ENCODE results near the gene KLF9.

KLF9 gene

GRCh38 chr9:70429899-70430298 is 15.4 kb upstream of the KLF9 start:
- H3K27me3 ChIP-seq (replicated peaks), result no peaks in the 10 kb centered on the region
- H3K36me3 ChIP-seq (replicated peaks), result no peaks in the 10 kb centered on the region
- TF ChIP-seq, protein P1, sequence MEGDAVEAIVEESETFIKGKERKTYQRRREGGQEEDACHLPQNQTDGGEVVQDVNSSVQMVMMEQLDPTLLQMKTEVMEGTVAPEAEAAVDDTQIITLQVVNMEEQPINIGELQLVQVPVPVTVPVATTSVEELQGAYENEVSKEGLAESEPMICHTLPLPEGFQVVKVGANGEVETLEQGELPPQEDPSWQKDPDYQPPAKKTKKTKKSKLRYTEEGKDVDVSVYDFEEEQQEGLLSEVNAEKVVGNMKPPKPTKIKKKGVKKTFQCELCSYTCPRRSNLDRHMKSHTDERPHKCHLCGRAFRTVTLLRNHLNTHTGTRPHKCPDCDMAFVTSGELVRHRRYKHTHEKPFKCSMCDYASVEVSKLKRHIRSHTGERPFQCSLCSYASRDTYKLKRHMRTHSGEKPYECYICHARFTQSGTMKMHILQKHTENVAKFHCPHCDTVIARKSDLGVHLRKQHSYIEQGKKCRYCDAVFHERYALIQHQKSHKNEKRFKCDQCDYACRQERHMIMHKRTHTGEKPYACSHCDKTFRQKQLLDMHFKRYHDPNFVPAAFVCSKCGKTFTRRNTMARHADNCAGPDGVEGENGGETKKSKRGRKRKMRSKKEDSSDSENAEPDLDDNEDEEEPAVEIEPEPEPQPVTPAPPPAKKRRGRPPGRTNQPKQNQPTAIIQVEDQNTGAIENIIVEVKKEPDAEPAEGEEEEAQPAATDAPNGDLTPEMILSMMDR (IDR thresholded peaks at IDR 0.05; ENCODE audit: low read depth, low read length, missing control alignments), result no peak
- H3K4me3 ChIP-seq (ENCODE audit: low read depth, low read length), result no peak overlapping the region
- no peak overlapping the region for H3K27ac ChIP-seq
- no peak for DNase-seq
- in situ Hi-C loops (cut with HindIII; ENCODE audit: low pct_ligation_motif_present, low sequenced_read_pairs), result no loop called here

DNA sequence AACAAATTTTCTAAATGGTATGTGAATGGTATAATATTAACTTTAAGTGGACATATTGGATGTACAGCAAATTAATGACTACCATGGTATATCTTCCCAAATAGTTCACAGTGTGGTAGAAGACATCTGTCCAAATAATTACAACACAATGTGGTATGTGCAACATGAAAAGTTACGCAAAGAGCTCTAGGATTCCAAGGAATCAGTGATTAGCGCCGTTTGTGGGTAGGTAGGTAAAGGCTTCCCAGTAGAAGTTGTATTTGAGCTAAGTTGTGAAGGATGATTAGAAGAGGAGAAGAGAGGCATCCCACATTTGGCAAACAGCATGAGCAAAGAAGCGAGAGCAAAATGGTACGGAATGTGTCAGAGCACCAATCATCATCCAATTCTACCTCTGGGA is 14.3 kb upstream of the KLF9 start:
- Histone ChIP-seq H3K27ac (no peak overlapping the region), H3K4me3 (ENCODE audit: low read depth, low read length) (no peak overlapping the region), H3K27me3 (replicated peaks) (no peaks in the 10 kb centered on the region), H3K36me3 (replicated peaks) (no peaks in the 10 kb centered on the region)
- DNase-seq, result no peak
- TF ChIP-seq, protein P1 (IDR thresholded peaks at IDR 0.05; ENCODE audit: low read depth, low read length, missing control alignments), result no peak
- in situ Hi-C loops (cut with HindIII; ENCODE audit: low pct_ligation_motif_present, low sequenced_read_pairs), result no loop called here

- no peak for DNase-seq
- no peak overlapping the region for H3K4me3 ChIP-seq (ENCODE audit: low read depth, low read length)
- H3K27ac ChIP-seq, result no peak overlapping the region
- TF ChIP-seq, protein P1 (IDR thresholded peaks at IDR 0.05; ENCODE audit: low read depth, low read length, missing control alignments), result peak; percentile 13
- in situ Hi-C loops (cut with HindIII; ENCODE audit: low pct_ligation_motif_present, low sequenced_read_pairs), result no loop called here
- no peaks in the 10 kb centered on the region for H3K36me3 ChIP-seq (replicated peaks)
- H3K27me3 ChIP-seq (replicated peaks), result no peaks in the 10 kb centered on the region
These were observed 12.9 kb upstream of the KLF9 start for GRCh38 chr9:70427161-70427945.

GRCh38 chr9:70425192-70425591 is 10.7 kb upstream of the KLF9 start:
- in situ Hi-C loops (cut with HindIII; ENCODE audit: low pct_ligation_motif_present, low sequenced_read_pairs), result no loop called here
- Histone ChIP-seq H3K27ac (no peak overlapping the region), H3K27me3 (replicated peaks) (no peaks in the 10 kb centered on the region), H3K4me3 (ENCODE audit: low read depth, low read length) (no peak overlapping the region), H3K36me3 (replicated peaks) (no peaks in the 10 kb centered on the region)
- no peak for DNase-seq
- TF ChIP-seq, protein P1 (IDR thresholded peaks at IDR 0.05; ENCODE audit: low read depth, low read length, missing control alignments), result no peak

DNA sequence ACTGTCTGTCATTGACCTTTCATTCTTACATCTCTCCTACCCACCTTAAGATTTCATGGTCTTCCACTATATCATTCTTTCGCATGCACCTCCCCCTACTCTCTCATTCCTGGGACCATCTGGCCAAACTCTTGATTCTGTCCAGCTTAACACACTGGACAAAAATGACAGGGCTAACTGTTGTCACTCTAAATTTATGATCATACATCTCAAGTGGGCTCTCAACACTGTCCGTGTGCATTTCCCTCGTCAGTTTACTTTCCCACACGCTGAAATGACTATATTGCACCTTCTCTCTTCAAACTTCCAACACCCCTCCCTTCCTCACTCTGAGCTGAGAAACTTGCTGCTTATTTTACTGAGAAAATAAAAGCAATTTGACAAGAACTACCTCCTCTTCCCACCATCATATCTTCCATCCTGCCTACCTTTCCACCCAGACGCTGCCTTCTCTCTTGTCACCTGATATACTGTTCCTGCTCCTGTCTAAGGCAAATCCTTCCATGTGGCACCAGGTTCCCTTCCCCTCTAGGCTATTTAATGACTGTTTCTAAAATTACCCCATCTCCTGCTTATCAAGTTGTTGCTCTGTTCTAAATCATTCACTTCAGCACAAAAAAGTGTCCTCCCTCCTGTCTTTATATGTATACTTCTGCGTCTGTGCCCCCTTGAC is 8.1 kb upstream of the KLF9 start:
- H3K4me3 ChIP-seq (ENCODE audit: low read depth, low read length), result no peak overlapping the region
- in situ Hi-C loops (cut with HindIII; ENCODE audit: low pct_ligation_motif_present, low sequenced_read_pairs), result loop anchor here (25.0 kb wide), 1 partner anchor 165 kb away; no protein-coding TSS in a partner anchor
- no peaks in the 10 kb centered on the region for H3K36me3 ChIP-seq (replicated peaks)
- no peak overlapping the region for H3K27ac ChIP-seq
- TF ChIP-seq, protein P1 (IDR thresholded peaks at IDR 0.05; ENCODE audit: low read depth, low read length, missing control alignments), result no peak
- no peak for DNase-seq
- no peaks in the 10 kb centered on the region for H3K27me3 ChIP-seq (replicated peaks)
